HepG2 (cell line): ENCODE data around the gene GPR17. TPM values are rescaled to one million over a fixed set of nuclear protein-coding genes. Genes with fewer than 3 reads are reported as not detected.

ENCODE experiments used
- CCDC6 ChIP-seq: sonication (generic); formaldehyde crosslinking; IDR thresholded peaks from 2 replicates; pipeline ENCODE4 v1.8.1; 2022; ENCODE audit warnings: mild to moderate bottlenecking, missing genetic modification reagents, moderate library complexity
- NR2F6 ChIP-seq, 2 experiments: IDR thresholded peaks; 2 replicates each; pipeline ENCODE4 v1.6.1; 2016; ENCODE audit warnings: antibody characterized with exemption in 1 of 2, mild to moderate bottlenecking in 1 of 2
- RBAK ChIP-seq: sonication (generic); formaldehyde crosslinking; IDR thresholded peaks from 2 replicates; pipeline ENCODE4 v1.5.1; 2020; ENCODE audit warnings: mild to moderate bottlenecking, missing genetic modification reagents
- SP2 ChIP-seq: sonication (generic); formaldehyde crosslinking; IDR thresholded peaks from 2 replicates; pipeline ENCODE4 v1.5.1; 2020; ENCODE audit warnings: mild to moderate bottlenecking, missing genetic modification reagents
- YEATS2 ChIP-seq: sonication (generic); formaldehyde crosslinking; IDR thresholded peaks from 2 replicates; pipeline ENCODE4 v1.4.0; 2020; ENCODE audit warnings: missing genetic modification reagents, borderline replicate concordance
- ZNF558 ChIP-seq: sonication (generic); formaldehyde crosslinking; IDR thresholded peaks from 2 replicates; pipeline ENCODE4 v1.9.0; 2022; ENCODE audit warnings: mild to moderate bottlenecking, missing genetic modification reagents, borderline replicate concordance
- ZNF605 ChIP-seq: sonication (generic); formaldehyde crosslinking; IDR thresholded peaks from 2 replicates; pipeline ENCODE4 v1.8.0; 2022; ENCODE audit warnings: mild to moderate bottlenecking, missing genetic modification reagents
- ZNF776 ChIP-seq: sonication (generic); formaldehyde crosslinking; IDR thresholded peaks from 2 replicates; pipeline ENCODE4 v1.4.0; 2020; ENCODE audit warnings: mild to moderate bottlenecking, missing genetic modification reagents
- ZNF781 ChIP-seq: sonication (generic); formaldehyde crosslinking; IDR thresholded peaks from 2 replicates; pipeline ENCODE4 v1.5.1; 2020; ENCODE audit warnings: borderline replicate concordance, mild to moderate bottlenecking, missing genetic modification reagents; ENCODE audit errors: not compliant biosample characterization
- ZNF792 ChIP-seq: IDR thresholded peaks from 2 replicates; pipeline ENCODE4 v1.6.1; 2016
- polyA plus RNA-seq, 8 experiments: library from polyadenylated mRNA; depleted of rRNA in 3 of 8; stranded (reverse) in 7 of 8; unstranded in 1 of 8; fragments of >200 nt; fragmentation: Illumina TruSeq in 4 of 8; extraction: Trizol in 4 of 8; gene quantifications; 2 replicates each; pipeline versions ENCODE4 v1.2.1 to v1.2.3, GENCODE V29; 2011 to 2016; ENCODE audit warnings: low read depth in 4 of 8, missing spikeins in 1 of 8, mixed read lengths in 1 of 8; ENCODE audit not compliant: insufficient read depth in 1 of 8
- total RNA-seq, 5 experiments: library from RNA; depleted of rRNA; stranded (reverse); fragments of >200 nt; fragmentation: Illumina TruSeq; extraction: Trizol; gene quantifications; 2 replicates each; pipeline ENCODE4 v1.2.3, GENCODE V29; 2016; ENCODE audit warnings: low read depth in 1 of 5
- TF ChIP-seq, protein P1 (sequence below): fragments of 450-650 bp; IDR thresholded peaks from 2 replicates; pipeline ENCODE4 v1.6.1; 2016
- TF ChIP-seq, protein P2 (sequence below): IDR thresholded peaks from 2 replicates; pipeline ENCODE4 v1.6.1; 2012; ENCODE audit warnings: low read depth, low read length, improper control_type of control experiment
- TF ChIP-seq, protein P3 (sequence below): sonication (generic); formaldehyde crosslinking; IDR thresholded peaks from 2 replicates; pipeline ENCODE4 v1.5.0; 2020; ENCODE audit warnings: missing genetic modification reagents
- TF ChIP-seq, protein P4 (sequence below): sonication (generic); formaldehyde crosslinking; IDR thresholded peaks from 2 replicates; pipeline ENCODE4 v1.5.0; 2020; ENCODE audit warnings: missing genetic modification reagents
- TF ChIP-seq, protein P5 (sequence below): sonication (generic); formaldehyde crosslinking; IDR thresholded peaks from 2 replicates; pipeline ENCODE4 v1.5.1; 2020; ENCODE audit warnings: mild to moderate bottlenecking, missing genetic modification reagents, moderate library complexity
- TF ChIP-seq, protein P6 (sequence below): sonication (generic); formaldehyde crosslinking; IDR thresholded peaks from 2 replicates; pipeline ENCODE4 v1.4.0; 2020; ENCODE audit warnings: missing genetic modification reagents

GPR17 gene
- total and polyA plus RNA-seq, 2 of the 13 experiments (the other 11 are each of a cell fraction or from before 2014, with no cell fraction given), result not detected

DNA sequence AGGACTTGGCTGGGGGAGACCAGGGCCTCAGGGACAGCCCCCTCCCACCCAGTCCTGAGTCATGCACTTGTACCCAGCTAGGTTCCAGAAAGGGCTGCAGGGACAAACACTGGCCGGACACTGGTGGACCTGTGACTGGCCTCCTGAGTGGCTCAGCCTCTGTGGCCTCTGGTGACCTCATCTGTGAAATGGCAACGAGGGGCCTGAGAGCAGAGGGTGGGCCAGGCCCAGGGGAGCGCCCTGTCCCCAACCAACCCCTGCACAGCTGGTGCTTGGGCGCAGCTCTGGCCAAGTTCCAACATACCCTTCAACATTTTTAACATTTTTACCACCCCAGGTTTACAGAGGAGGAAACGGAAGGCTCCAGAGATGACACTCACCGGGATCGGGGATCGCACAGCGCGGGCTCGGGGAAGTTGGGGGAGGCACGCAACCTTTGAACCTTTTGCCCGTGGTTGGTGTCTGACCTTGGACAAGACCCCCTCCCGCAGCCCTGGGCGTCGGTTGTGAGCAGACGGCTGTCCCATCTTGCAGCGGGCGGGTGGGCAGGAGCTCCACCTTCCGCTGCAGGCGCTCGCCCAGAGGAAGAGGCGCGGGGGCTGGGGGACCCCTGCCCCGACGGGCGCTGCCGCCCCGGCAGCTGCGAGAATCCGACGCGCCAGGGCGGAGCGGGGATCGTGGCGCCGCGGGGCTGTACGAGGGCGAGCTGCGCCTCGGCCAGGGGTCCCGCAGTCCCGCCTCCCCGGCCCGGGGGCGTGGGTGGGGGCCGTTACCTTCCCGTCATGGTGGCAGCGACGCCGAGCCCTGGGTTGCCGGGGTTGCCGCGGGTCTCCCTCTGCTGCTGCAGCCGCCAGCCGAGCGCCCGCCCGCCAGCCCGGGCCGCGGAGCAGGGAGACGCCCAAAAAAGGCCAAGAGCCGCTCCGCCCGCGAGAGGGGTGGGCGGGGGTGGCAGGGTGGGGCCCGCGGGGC lies 28.6 kb downstream of the GPR17 start (continued):
- TF ChIP-seq, protein P1, sequence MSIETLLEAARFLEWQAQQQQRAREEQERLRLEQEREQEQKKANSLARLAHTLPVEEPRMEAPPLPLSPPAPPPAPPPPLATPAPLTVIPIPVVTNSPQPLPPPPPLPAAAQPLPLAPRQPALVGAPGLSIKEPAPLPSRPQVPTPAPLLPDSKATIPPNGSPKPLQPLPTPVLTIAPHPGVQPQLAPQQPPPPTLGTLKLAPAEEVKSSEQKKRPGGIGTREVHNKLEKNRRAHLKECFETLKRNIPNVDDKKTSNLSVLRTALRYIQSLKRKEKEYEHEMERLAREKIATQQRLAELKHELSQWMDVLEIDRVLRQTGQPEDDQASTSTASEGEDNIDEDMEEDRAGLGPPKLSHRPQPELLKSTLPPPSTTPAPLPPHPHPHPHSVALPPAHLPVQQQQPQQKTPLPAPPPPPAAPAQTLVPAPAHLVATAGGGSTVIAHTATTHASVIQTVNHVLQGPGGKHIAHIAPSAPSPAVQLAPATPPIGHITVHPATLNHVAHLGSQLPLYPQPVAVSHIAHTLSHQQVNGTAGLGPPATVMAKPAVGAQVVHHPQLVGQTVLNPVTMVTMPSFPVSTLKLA, result no peak
- TF ChIP-seq CCDC6 (CRISPR knock-in tag) (no peak), RBAK (CRISPR knock-in tag) (no peak), ZNF558 (CRISPR knock-in tag) (no peak), ZNF605 (CRISPR knock-in tag) (no peak), YEATS2 (CRISPR knock-in tag) (no peak), ZNF781 (CRISPR knock-in tag) (no peak), ZNF792 (CRISPR knock-in tag) (no peak), ZNF776 (CRISPR knock-in tag) (peak; percentile 77; the same call in 1 of the 2 replicates), NR2F6 (IDR thresholded peaks at IDR 0.05) (no peak), NR2F6 (CRISPR knock-in tag; IDR thresholded peaks at IDR 0.05) (peak; percentile 33; the same call in 1 of the 2 replicates), SP2 (CRISPR knock-in tag) (no peak)
- TF ChIP-seq, protein P2, sequence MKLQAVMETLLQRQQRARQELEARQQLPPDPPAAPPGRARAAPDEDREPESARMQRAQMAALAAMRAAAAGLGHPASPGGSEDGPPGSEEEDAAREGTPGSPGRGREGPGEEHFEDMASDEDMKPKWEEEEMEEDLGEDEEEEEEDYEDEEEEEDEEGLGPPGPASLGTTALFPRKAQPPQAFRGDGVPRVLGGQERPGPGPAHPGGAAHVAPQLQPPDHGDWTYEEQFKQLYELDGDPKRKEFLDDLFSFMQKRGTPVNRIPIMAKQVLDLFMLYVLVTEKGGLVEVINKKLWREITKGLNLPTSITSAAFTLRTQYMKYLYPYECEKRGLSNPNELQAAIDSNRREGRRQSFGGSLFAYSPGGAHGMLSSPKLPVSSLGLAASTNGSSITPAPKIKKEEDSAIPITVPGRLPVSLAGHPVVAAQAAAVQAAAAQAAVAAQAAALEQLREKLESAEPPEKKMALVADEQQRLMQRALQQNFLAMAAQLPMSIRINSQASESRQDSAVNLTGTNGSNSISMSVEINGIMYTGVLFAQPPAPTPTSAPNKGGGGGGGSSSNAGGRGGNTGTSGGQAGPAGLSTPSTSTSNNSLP, result no peak
- TF ChIP-seq, protein P3, sequence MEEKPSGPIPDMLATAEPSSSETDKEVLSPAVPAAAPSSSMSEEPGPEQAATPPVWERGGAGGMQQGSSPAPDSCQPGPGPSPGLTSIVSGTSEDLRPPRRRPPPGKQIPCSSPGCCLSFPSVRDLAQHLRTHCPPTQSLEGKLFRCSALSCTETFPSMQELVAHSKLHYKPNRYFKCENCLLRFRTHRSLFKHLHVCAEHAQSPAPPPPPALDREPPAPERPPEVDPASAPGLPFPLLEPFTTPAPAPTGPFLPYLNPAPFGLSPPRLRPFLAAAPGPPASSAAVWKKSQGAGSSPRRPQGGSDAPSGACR (CRISPR knock-in tag), result no peak
- TF ChIP-seq, protein P4, sequence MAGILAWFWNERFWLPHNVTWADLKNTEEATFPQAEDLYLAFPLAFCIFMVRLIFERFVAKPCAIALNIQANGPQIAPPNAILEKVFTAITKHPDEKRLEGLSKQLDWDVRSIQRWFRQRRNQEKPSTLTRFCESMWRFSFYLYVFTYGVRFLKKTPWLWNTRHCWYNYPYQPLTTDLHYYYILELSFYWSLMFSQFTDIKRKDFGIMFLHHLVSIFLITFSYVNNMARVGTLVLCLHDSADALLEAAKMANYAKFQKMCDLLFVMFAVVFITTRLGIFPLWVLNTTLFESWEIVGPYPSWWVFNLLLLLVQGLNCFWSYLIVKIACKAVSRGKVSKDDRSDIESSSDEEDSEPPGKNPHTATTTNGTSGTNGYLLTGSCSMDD (CRISPR knock-in tag), result no peak
- TF ChIP-seq, protein P5, sequence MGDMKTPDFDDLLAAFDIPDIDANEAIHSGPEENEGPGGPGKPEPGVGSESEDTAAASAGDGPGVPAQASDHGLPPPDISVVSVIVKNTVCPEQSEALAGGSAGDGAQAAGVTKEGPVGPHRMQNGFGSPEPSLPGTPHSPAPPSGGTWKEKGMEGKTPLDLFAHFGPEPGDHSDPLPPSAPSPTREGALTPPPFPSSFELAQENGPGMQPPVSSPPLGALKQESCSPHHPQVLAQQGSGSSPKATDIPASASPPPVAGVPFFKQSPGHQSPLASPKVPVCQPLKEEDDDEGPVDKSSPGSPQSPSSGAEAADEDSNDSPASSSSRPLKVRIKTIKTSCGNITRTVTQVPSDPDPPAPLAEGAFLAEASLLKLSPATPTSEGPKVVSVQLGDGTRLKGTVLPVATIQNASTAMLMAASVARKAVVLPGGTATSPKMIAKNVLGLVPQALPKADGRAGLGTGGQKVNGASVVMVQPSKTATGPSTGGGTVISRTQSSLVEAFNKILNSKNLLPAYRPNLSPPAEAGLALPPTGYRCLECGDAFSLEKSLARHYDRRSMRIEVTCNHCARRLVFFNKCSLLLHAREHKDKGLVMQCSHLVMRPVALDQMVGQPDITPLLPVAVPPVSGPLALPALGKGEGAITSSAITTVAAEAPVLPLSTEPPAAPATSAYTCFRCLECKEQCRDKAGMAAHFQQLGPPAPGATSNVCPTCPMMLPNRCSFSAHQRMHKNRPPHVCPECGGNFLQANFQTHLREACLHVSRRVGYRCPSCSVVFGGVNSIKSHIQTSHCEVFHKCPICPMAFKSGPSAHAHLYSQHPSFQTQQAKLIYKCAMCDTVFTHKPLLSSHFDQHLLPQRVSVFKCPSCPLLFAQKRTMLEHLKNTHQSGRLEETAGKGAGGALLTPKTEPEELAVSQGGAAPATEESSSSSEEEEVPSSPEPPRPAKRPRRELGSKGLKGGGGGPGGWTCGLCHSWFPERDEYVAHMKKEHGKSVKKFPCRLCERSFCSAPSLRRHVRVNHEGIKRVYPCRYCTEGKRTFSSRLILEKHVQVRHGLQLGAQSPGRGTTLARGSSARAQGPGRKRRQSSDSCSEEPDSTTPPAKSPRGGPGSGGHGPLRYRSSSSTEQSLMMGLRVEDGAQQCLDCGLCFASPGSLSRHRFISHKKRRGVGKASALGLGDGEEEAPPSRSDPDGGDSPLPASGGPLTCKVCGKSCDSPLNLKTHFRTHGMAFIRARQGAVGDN (CRISPR knock-in tag), result peak; percentile 63
- TF ChIP-seq, protein P6, sequence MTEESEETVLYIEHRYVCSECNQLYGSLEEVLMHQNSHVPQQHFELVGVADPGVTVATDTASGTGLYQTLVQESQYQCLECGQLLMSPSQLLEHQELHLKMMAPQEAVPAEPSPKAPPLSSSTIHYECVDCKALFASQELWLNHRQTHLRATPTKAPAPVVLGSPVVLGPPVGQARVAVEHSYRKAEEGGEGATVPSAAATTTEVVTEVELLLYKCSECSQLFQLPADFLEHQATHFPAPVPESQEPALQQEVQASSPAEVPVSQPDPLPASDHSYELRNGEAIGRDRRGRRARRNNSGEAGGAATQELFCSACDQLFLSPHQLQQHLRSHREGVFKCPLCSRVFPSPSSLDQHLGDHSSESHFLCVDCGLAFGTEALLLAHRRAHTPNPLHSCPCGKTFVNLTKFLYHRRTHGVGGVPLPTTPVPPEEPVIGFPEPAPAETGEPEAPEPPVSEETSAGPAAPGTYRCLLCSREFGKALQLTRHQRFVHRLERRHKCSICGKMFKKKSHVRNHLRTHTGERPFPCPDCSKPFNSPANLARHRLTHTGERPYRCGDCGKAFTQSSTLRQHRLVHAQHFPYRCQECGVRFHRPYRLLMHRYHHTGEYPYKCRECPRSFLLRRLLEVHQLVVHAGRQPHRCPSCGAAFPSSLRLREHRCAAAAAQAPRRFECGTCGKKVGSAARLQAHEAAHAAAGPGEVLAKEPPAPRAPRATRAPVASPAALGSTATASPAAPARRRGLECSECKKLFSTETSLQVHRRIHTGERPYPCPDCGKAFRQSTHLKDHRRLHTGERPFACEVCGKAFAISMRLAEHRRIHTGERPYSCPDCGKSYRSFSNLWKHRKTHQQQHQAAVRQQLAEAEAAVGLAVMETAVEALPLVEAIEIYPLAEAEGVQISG (CRISPR knock-in tag), result no peak
